Measurements from ENCODE around the gene TRIM46.
"Not testable (repeated sequence)": the region's sequence is repeated elsewhere in the genome, so short reads cannot be mapped to it uniquely, and the experiment has no call there.

TRIM46 gene

GRCh38 chr1:155186794-155187455, 13.3 kb downstream of the TRIM46 start:
- no peak for DNase-seq

- DNase-seq, result no peak
These were observed 13.8 kb downstream of the TRIM46 start for GRCh38 chr1:155187456-155187891.

GRCh38 chr1:155188268-155188667, 14.6 kb downstream of the TRIM46 start:
- no peak for DNase-seq

GRCh38 chr1:155189926-155190325, 16.3 kb downstream of the TRIM46 start:
- not testable (repeated sequence) for DNase-seq

GRCh38 chr1:155191904-155192303, 18.3 kb downstream of the TRIM46 start:
- DNase-seq, result no peak

- no peak for DNase-seq
These were observed 19.0 kb downstream of the TRIM46 start for GRCh38 chr1:155192346-155193274.

GRCh38 chr1:155193275-155193990, 19.8 kb downstream of the TRIM46 start:
- DNase-seq, result peak; percentile 83 to 84

GRCh38 chr1:155193991-155194240, 20.3 kb downstream of the TRIM46 start:
- not testable (repeated sequence) for DNase-seq

GRCh38 chr1:155195201-155196102, 21.8 kb downstream of the TRIM46 start:
- no peak for DNase-seq

- DNase-seq, result no peak
These were observed 22.6 kb downstream of the TRIM46 start for GRCh38 chr1:155196103-155196892.

GRCh38 chr1:155196893-155197638, 23.4 kb downstream of the TRIM46 start:
- DNase-seq, result no peak

GRCh38 chr1:155197901-155198546, 24.4 kb downstream of the TRIM46 start:
- DNase-seq, result no peak

GRCh38 chr1:155198547-155198906, 24.9 kb downstream of the TRIM46 start:
- no peak for DNase-seq

- DNase-seq, result no peak
These were observed 26.1 kb downstream of the TRIM46 start for GRCh38 chr1:155199792-155200191.

GRCh38 chr1:155200920-155201319, 27.3 kb downstream of the TRIM46 start:
- no peak for DNase-seq

- no peak for DNase-seq
These were observed 28.5 kb downstream of the TRIM46 start for GRCh38 chr1:155202198-155202597.

- DNase-seq, result no peak
These were observed 29.3 kb downstream of the TRIM46 start for GRCh38 chr1:155202731-155203515.

- no peak for DNase-seq
These were observed 31.4 kb downstream of the TRIM46 start for GRCh38 chr1:155205035-155205434.

- no peak for DNase-seq
These were observed 32.4 kb downstream of the TRIM46 start for GRCh38 chr1:155205969-155206593.

All from inflammatory macrophage (primary cell).